Stimulated activated CD4-positive, alpha-beta T cell treated with anti-CD3 and anti-CD28 coated beads, TNF-alpha, amount 100 ng/mL, for 24 hours (primary cell): ENCODE measurements around the gene FBXO41.

Experiments used
- DNase-seq, 3 experiments: peaks; one replicate each; pipeline ENCODE4 v3.0.0-alpha.2; 2020; ENCODE audit warnings: low read depth in 3 of 3

FBXO41 gene

GRCh38 chr2:73246850-73247249, 37.4 kb downstream of the FBXO41 start:
- DNase-seq: no peak

- DNase-seq: no peak
Observed at GRCh38 chr2:73244580-73244979, 39.7 kb downstream of the FBXO41 start.

- DNase-seq: no peak
Observed at GRCh38 chr2:73243884-73244570, 40.3 kb downstream of the FBXO41 start.

GRCh38 chr2:73239776-73240175, 44.5 kb downstream of the FBXO41 start:
- DNase-seq: no peak

- DNase-seq: no peak
Observed at GRCh38 chr2:73238976-73239375, 45.3 kb downstream of the FBXO41 start.

- DNase-seq: no peak
Observed at GRCh38 chr2:73238149-73238548, 46.1 kb downstream of the FBXO41 start.

GRCh38 chr2:73237168-73237567, 47.1 kb downstream of the FBXO41 start:
- no peak for DNase-seq

- no peak for DNase-seq
Observed at GRCh38 chr2:73235315-73236028, 48.8 kb downstream of the FBXO41 start.

GRCh38 chr2:73233932-73234832, 50.1 kb downstream of the FBXO41 start, which contains the start of gene CCT7:
CCT7 (plus strand) TSS chr2:73234308; CDS start chr2:73234379, 71 bp downstream.
- peak; percentile 71 to 81 (median 78) for DNase-seq

- peak; percentile 88 to 91 (median 90) for DNase-seq
Observed at GRCh38 chr2:73233154-73233931, 50.9 kb downstream of the FBXO41 start, which contains the start of gene PRADC1. PRADC1 (minus strand) TSS chr2:73233239; CDS start chr2:73233160, 79 bp downstream.

- DNase-seq: peak in 1 of 3 experiments; percentile 36
Observed at GRCh38 chr2:73232403-73233153, 51.7 kb downstream of the FBXO41 start.

- no peak for DNase-seq
Observed at GRCh38 chr2:73228631-73229030, 55.6 kb downstream of the FBXO41 start.

GRCh38 chr2:73227086-73227485, 57.2 kb downstream of the FBXO41 start:
- DNase-seq: no peak

GRCh38 chr2:73225513-73226360, 58.5 kb downstream of the FBXO41 start:
- DNase-seq: no peak

GRCh38 chr2:73223821-73224220, 60.5 kb downstream of the FBXO41 start:
- DNase-seq: no peak

- DNase-seq: no peak
Observed at GRCh38 chr2:73218298-73218697, 66.0 kb downstream of the FBXO41 start.

- no peak for DNase-seq
Observed at GRCh38 chr2:73217826-73218225, 66.5 kb downstream of the FBXO41 start.

GRCh38 chr2:73217160-73217559, 67.1 kb downstream of the FBXO41 start:
- no peak for DNase-seq

GRCh38 chr2:73215254-73215653, 69.0 kb downstream of the FBXO41 start:
- no peak for DNase-seq
